GDM1 (cell line): ENCODE data around the gene KRT13.
"Not testable (repeated sequence)": the region's sequence is repeated elsewhere in the genome, so short reads cannot be mapped to it uniquely, and the experiment has no call there.

Source experiments
- DNase-seq: peaks from one replicate; lab custom pipeline; 2025; lab: John Stamatoyannopoulos, UW

The KRT13 gene

GRCh38 chr17:41505007-41505808 is at the start of gene KRT13:
Gene KRT13, minus strand, starts transcription at chr17:41505612. Its CDS starts 62 bp downstream, at chr17:41505550.
- no peak for DNase-seq

GRCh38 chr17:41553987-41554680 is 48.7 kb upstream of the KRT13 start:
- DNase-seq: no peak

- no peak for DNase-seq
Observed at GRCh38 chr17:41553176-41553575, 47.8 kb upstream of the KRT13 start.

- no peak for DNase-seq
Observed at GRCh38 chr17:41552455-41552854, 47.0 kb upstream of the KRT13 start.

GRCh38 chr17:41551365-41551764 is 46.0 kb upstream of the KRT13 start:
- no peak for DNase-seq

- DNase-seq: no peak
Observed at GRCh38 chr17:41549596-41550039, 44.2 kb upstream of the KRT13 start.

- DNase-seq: peak; percentile 72
Observed at GRCh38 chr17:41548844-41549595, 43.6 kb upstream of the KRT13 start.

- DNase-seq: peak; percentile 59
Observed at GRCh38 chr17:41547921-41548843, 42.8 kb upstream of the KRT13 start.

- DNase-seq: no peak
Observed at GRCh38 chr17:41547378-41547841, 42.0 kb upstream of the KRT13 start.

GRCh38 chr17:41546819-41547218 is 41.4 kb upstream of the KRT13 start:
- no peak for DNase-seq

- DNase-seq: no peak
Observed at GRCh38 chr17:41545829-41546410, 40.5 kb upstream of the KRT13 start.

GRCh38 chr17:41544935-41545334 is 39.5 kb upstream of the KRT13 start:
- no peak for DNase-seq

- no peak for DNase-seq
Observed at GRCh38 chr17:41544491-41544892, 39.1 kb upstream of the KRT13 start.

GRCh38 chr17:41542786-41543185 is 37.4 kb upstream of the KRT13 start:
- DNase-seq: not testable (repeated sequence)

- no peak for DNase-seq
Observed at GRCh38 chr17:41542357-41542756, 36.9 kb upstream of the KRT13 start.

- DNase-seq: no peak
Observed at GRCh38 chr17:41540921-41541625, 35.7 kb upstream of the KRT13 start.

- no peak for DNase-seq
Observed at GRCh38 chr17:41539979-41540701, 34.7 kb upstream of the KRT13 start.

GRCh38 chr17:41539071-41539492 is 33.7 kb upstream of the KRT13 start:
- no peak for DNase-seq

GRCh38 chr17:41538565-41538991 is 33.2 kb upstream of the KRT13 start:
- no peak for DNase-seq

GRCh38 chr17:41537990-41538389 is 32.6 kb upstream of the KRT13 start:
- DNase-seq: no peak
